ENCODE data around the gene GTF3C1. TPM values are rescaled to one million over a fixed set of nuclear protein-coding genes. Genes with fewer than 3 reads are reported as not detected.

GTF3C1 gene
- total RNA-seq, 1 experiment from 2014 or later, result 38.1 TPM

DNA sequence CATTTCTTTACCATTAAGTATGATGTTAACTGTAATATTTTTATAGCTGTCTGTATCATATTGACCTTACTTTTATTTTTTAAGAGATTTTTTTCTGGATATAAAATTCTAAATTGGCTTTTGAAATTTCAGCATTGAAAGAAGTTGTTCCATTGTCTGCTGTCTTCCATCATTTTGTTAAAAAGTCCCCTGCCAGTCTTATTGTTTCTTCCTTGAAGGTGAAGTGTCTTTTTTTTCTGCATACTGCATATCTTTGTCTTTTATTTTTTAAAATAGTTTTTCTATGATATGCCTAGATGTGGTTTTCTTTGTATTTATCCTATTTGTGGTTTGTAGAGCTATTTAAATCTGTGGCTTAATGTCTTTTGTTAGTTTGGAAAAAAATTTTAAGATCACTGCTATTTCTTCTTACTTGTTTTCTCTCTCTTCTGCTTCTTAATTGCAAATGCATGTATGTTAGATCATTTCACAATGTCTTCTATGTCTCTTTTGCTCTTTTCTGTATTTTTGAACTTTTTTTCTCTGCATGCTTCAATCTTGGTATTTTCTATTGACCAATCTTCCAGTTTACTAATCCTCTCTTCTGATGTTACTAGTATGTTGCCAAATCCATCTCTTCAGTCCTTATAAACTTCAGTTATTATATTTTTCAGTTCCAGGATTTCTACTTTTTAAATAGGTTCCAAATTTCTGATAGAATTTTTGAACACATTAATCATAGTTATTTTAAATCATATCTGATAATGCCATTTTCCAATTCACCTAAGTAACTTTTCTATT is 127.6 kb downstream of the GTF3C1 start:
- Mint-ChIP-seq H3K27me3 (ENCODE audit: insufficient read depth, unreplicated experiment) (no peaks in the 10 kb centered on the region), H3K4me3 (ENCODE audit: unreplicated experiment) (no peak overlapping the region), H3K4me1 (ENCODE audit: insufficient read depth, unreplicated experiment) (peaks cover 9% of the 10 kb centered on the region), H3K27ac (ENCODE audit: low read depth, unreplicated experiment) (no peak overlapping the region), H3K36me3 (ENCODE audit: insufficient read depth, unreplicated experiment) (no peaks in the 10 kb centered on the region), H3K9me3 (ENCODE audit: unreplicated experiment) (peaks cover 18% of the 10 kb centered on the region)
- intact Hi-C loops (cut with micrococcal nuclease), result no loop called here
- TF ChIP-seq, protein P1, sequence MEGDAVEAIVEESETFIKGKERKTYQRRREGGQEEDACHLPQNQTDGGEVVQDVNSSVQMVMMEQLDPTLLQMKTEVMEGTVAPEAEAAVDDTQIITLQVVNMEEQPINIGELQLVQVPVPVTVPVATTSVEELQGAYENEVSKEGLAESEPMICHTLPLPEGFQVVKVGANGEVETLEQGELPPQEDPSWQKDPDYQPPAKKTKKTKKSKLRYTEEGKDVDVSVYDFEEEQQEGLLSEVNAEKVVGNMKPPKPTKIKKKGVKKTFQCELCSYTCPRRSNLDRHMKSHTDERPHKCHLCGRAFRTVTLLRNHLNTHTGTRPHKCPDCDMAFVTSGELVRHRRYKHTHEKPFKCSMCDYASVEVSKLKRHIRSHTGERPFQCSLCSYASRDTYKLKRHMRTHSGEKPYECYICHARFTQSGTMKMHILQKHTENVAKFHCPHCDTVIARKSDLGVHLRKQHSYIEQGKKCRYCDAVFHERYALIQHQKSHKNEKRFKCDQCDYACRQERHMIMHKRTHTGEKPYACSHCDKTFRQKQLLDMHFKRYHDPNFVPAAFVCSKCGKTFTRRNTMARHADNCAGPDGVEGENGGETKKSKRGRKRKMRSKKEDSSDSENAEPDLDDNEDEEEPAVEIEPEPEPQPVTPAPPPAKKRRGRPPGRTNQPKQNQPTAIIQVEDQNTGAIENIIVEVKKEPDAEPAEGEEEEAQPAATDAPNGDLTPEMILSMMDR (IDR thresholded peaks at IDR 0.05; ENCODE audit: unreplicated experiment), result no peak
- no peak for DNase-seq (ENCODE audit: unreplicated experiment)
- ChIA-PET POLR2A (interaction anchor here (0.6 to 0.7 kb wide), 2 partner anchors 22 to 172 kb away, joined by 3 read pairs; no protein-coding TSS in a partner anchor), CTCF (interaction anchor here (1.0 kb wide), 1 partner anchor 187 kb away, joined by 5 read pairs; no protein-coding TSS in a partner anchor)
- no TSS peak for BruUV-seq (replicated peaks)

DNA sequence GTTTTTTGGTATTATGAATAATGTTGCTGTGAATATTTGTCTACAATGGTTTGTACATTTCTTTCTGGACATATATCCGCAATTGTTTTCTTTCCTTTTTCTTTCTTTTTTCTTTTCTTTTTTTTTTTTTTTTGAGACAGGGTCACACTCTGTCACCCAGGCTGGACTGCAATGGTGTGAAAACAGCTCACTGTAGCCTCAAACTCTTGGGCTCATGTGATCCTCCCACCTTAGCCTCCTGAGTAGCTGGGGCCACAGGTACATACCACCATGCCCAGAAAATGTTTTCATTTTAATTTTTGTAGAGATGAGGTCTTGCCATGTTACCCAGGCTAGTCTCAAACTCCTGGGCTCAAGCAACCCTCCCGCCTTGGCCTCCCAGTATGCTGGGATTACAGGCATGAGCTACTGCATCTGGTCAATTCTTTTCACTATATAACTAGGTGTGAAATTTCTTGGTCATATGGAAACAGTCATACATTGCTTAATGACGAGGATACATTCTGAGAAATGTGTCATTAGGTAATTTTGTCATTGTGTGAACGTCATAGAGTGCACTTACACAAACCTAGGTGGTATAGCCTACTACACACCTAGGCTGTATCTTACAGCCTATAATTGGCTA is 132.6 kb downstream of the GTF3C1 start:
- no peak overlapping the region for H3K4me3 Mint-ChIP-seq (ENCODE audit: unreplicated experiment)
- intact Hi-C loops (cut with micrococcal nuclease), result no loop called here
- H3K9me3 Mint-ChIP-seq (ENCODE audit: unreplicated experiment), result peaks cover 18% of the 10 kb centered on the region
- ChIA-PET POLR2A (no interaction called here), CTCF (interaction anchor here (0.6 to 0.7 kb wide), 3 partner anchors 50 to 311 kb away, joined by 3 read pairs; no protein-coding TSS in a partner anchor)
- H3K36me3 Mint-ChIP-seq (ENCODE audit: insufficient read depth, unreplicated experiment), result no peaks in the 10 kb centered on the region
- no peak overlapping the region for H3K27ac Mint-ChIP-seq (ENCODE audit: low read depth, unreplicated experiment)
- no peak for DNase-seq (ENCODE audit: unreplicated experiment)
- BruUV-seq (replicated peaks), result no TSS peak
- peaks cover 8% of the 10 kb centered on the region for H3K4me1 Mint-ChIP-seq (ENCODE audit: insufficient read depth, unreplicated experiment)
- TF ChIP-seq, protein P1 (IDR thresholded peaks at IDR 0.05; ENCODE audit: unreplicated experiment), result no peak
- H3K27me3 Mint-ChIP-seq (ENCODE audit: insufficient read depth, unreplicated experiment), result peaks cover 28% of the 10 kb centered on the region

DNA sequence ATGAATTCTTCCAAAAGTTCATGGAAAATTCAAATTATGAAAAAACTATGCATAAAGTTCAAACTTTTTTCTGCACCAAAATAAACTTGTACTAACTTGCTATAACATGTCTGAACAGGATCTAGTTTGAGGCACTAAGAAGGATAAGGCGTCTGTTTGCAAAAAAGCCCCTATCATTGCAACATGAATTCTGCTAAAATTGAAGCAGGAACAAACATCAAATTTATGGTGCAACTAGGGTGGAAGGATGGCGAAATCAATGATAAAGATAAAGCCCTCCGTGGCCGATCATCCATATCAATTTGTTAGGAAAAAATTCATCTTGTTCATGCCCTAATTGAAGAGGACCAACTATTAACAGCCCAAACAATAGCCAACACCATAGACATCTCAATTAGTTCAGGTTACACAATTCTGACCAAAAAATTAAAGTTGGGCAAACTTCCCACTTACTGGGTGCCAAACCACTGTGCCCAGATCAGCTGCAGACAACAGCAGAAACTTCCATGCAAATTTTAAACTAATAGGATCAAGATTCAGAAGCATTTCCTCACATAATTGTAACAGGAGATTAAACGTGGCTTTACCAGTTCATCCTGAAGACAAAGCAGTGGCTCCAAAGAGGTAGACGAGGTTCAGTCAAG is 134.8 kb downstream of the GTF3C1 start:
- ChIA-PET POLR2A (no interaction called here), CTCF (no interaction called here)
- peaks cover 8% of the 10 kb centered on the region for H3K4me1 Mint-ChIP-seq (ENCODE audit: insufficient read depth, unreplicated experiment)
- no TSS peak for BruUV-seq (replicated peaks)
- H3K36me3 Mint-ChIP-seq (ENCODE audit: insufficient read depth, unreplicated experiment), result no peaks in the 10 kb centered on the region
- TF ChIP-seq, protein P1 (IDR thresholded peaks at IDR 0.05; ENCODE audit: unreplicated experiment), result no peak
- H3K9me3 Mint-ChIP-seq (ENCODE audit: unreplicated experiment), result peaks cover 8% of the 10 kb centered on the region
- H3K27me3 Mint-ChIP-seq (ENCODE audit: insufficient read depth, unreplicated experiment), result peaks cover 37% of the 10 kb centered on the region
- no peak overlapping the region for H3K4me3 Mint-ChIP-seq (ENCODE audit: unreplicated experiment)
- no peak for DNase-seq (ENCODE audit: unreplicated experiment)
- intact Hi-C loops (cut with micrococcal nuclease), result no loop called here
- H3K27ac Mint-ChIP-seq (ENCODE audit: low read depth, unreplicated experiment), result no peak overlapping the region

DNA sequence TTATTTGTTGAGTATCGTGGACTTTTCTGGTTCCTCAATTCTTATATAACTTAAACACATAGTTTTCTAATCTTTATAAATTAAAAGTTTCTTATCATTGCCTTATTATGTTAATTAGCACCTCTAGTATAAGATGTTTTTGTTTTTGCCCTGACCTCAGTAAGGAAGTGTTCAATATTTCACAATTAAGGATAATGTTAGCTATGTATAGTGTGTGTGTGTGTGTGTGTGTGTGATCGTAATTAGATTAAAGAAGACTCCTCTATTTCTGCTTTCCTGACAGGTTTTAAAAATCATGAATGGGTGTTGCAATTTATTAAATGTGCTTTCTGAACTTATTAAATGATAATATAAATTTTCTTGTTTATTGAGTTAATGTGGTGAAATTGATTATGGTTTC is 135.8 kb downstream of the GTF3C1 start:
- H3K4me1 Mint-ChIP-seq (ENCODE audit: insufficient read depth, unreplicated experiment), result peaks cover 8% of the 10 kb centered on the region
- H3K27ac Mint-ChIP-seq (ENCODE audit: low read depth, unreplicated experiment), result no peak overlapping the region
- no TSS peak for BruUV-seq (replicated peaks)
- peaks cover under 1% of the 10 kb centered on the region for H3K36me3 Mint-ChIP-seq (ENCODE audit: insufficient read depth, unreplicated experiment)
- TF ChIP-seq, protein P1 (IDR thresholded peaks at IDR 0.05; ENCODE audit: unreplicated experiment), result no peak
- peaks cover 37% of the 10 kb centered on the region for H3K27me3 Mint-ChIP-seq (ENCODE audit: insufficient read depth, unreplicated experiment)
- no peak for DNase-seq (ENCODE audit: unreplicated experiment)
- intact Hi-C loops (cut with micrococcal nuclease), result no loop called here
- ChIA-PET CTCF (no interaction called here), POLR2A (no interaction called here)
- peaks cover 8% of the 10 kb centered on the region for H3K9me3 Mint-ChIP-seq (ENCODE audit: unreplicated experiment)
- no peak overlapping the region for H3K4me3 Mint-ChIP-seq (ENCODE audit: unreplicated experiment)

All from MCF 10A (cell line).